Small intestine (tissue), 4 donors: Measurements from ENCODE around the gene SLAMF6. TPM values are rescaled to one million over a fixed set of nuclear protein-coding genes. Genes with fewer than 3 reads are reported as not detected.

ENCODE experiments used
- polyA plus RNA-seq, 4 donors: library from polyadenylated mRNA; stranded (reverse) in 3 of 4; unstranded in 1 of 4; fragments of 200-250 nt in 3 of 4; fragments of 120-200 nt in 1 of 4; gene quantifications; one replicate each; pipeline versions ENCODE4 v1.2.1 to v1.2.3, GENCODE V29; 2013
- donor health status: healthy with polysubstance abuse.
- donor health status: Bipolar disorder and iron deficiency.
- donor health status: healthy.

SLAMF6 gene
- polyA plus RNA-seq, 4 donors = 0.22 to 1.6 (median 1.1) TPM

Other genes starting within 250 kb of the SLAMF6 start
- 10 to 100 TPM; 20.8 to 52.3 (median 24.5) TPM for gene PEX19, start 238.1 kb downstream of the SLAMF6 start, polyA plus RNA-seq
- 100 to 1,000 TPM in 2 of 4 donors, 10 to 100 TPM in 2; 79.7 to 143 (median 93.2) TPM for gene COPA, start 180.0 kb downstream of the SLAMF6 start, polyA plus RNA-seq
- 100 to 1,000 TPM in 1 of 4 donors, 10 to 100 TPM in 3; 50.1 to 138 (median 59.6) TPM for gene NCSTN, start 179.9 kb downstream of the SLAMF6 start, polyA plus RNA-seq
- gene NHLH1, start 156.2 kb downstream of the SLAMF6 start, polyA plus RNA-seq = under 1 TPM; 0.15 to 0.67 (median 0.37) TPM
- 10 to 100 TPM in 1 of 4 donors, 1 to 10 TPM in 1, under 1 TPM in 2; 0.27 to 20.6 (median 3.0) TPM for gene VANGL2, start 122.7 kb downstream of the SLAMF6 start, polyA plus RNA-seq
- gene CD84, start 56.2 kb upstream of the SLAMF6 start, polyA plus RNA-seq = 1 to 10 TPM in 1 of 4 donors, under 1 TPM in 3; 0.22 to 1.5 (median 0.60) TPM
- 1 to 10 TPM in 1 of 4 donors, under 1 TPM in 3; 0.22 to 1.4 (median 0.57) TPM for gene SLAMF1, start 123.8 kb upstream of the SLAMF6 start, polyA plus RNA-seq
- 10 to 100 TPM in 2 of 4 donors, 1 to 10 TPM in 2; 5.6 to 28.6 (median 10.7) TPM for gene CD48, start 188.6 kb upstream of the SLAMF6 start, polyA plus RNA-seq
- 10 to 100 TPM in 1 of 4 donors, 1 to 10 TPM in 3; 1.8 to 12.2 (median 3.7) TPM for gene SLAMF7, start 216.0 kb upstream of the SLAMF6 start, polyA plus RNA-seq